HG03095 (cell line): Measurements from ENCODE around the gene TNFRSF1A.

Experiments
- ATAC-seq: cut with Tn5 transposase; IDR thresholded peaks from one replicate; pipeline ENCODE4 v1.9.1; 2021; ENCODE audit warnings: moderate library complexity; ENCODE audit not compliant: unreplicated experiment

Gene TNFRSF1A

GRCh38 chr12:6279631-6280030 is 62.2 kb downstream of the TNFRSF1A start:
- ATAC-seq: no peak

- no peak for ATAC-seq
These were observed 62.6 kb downstream of the TNFRSF1A start for GRCh38 chr12:6279256-6279628.
